Liver (tissue), 3 donors: ENCODE results near the gene HPS1.

ENCODE experiments used
- CTCF ChIP-seq: fragments of 150-350 bp; IDR thresholded peaks from 2 replicates; pipeline ENCODE4 v1.5.1; 2017; ENCODE audit warnings: improper control_type of control experiment, low read depth, low read length; ENCODE audit not compliant: missing input control
- FOXA1 ChIP-seq: IDR thresholded peaks from 2 replicates; pipeline ENCODE4 v1.6.1; 2016; ENCODE audit warnings: antibody characterized with exemption
- GABPA ChIP-seq, 2 donors: IDR thresholded peaks in 1 of 2; conservative IDR thresholded peaks in 1 of 2; 2 replicates each; pipeline ENCODE4 v1.6.1; 2016; ENCODE audit warnings: antibody characterized with exemption in 2 of 2, mild to moderate bottlenecking in 1 of 2, moderate library complexity in 1 of 2
- MAX ChIP-seq: IDR thresholded peaks from 2 replicates; pipeline ENCODE4 v1.6.1; 2016; ENCODE audit warnings: antibody characterized with exemption
- TAF1 ChIP-seq: conservative IDR thresholded peaks from 2 replicates; pipeline ENCODE4 v1.6.1; 2016; ENCODE audit warnings: antibody characterized with exemption, mild to moderate bottlenecking
- TF ChIP-seq, protein P1 (sequence below): IDR thresholded peaks from 2 replicates; pipeline ENCODE4 v1.6.1; 2016; ENCODE audit warnings: antibody characterized with exemption
- TF ChIP-seq, protein P2 (sequence below): IDR thresholded peaks from 2 replicates; pipeline ENCODE4 v1.6.1; 2016; ENCODE audit warnings: antibody characterized with exemption
- donor health status: healthy.
- donor health status: healthy.

DNA sequence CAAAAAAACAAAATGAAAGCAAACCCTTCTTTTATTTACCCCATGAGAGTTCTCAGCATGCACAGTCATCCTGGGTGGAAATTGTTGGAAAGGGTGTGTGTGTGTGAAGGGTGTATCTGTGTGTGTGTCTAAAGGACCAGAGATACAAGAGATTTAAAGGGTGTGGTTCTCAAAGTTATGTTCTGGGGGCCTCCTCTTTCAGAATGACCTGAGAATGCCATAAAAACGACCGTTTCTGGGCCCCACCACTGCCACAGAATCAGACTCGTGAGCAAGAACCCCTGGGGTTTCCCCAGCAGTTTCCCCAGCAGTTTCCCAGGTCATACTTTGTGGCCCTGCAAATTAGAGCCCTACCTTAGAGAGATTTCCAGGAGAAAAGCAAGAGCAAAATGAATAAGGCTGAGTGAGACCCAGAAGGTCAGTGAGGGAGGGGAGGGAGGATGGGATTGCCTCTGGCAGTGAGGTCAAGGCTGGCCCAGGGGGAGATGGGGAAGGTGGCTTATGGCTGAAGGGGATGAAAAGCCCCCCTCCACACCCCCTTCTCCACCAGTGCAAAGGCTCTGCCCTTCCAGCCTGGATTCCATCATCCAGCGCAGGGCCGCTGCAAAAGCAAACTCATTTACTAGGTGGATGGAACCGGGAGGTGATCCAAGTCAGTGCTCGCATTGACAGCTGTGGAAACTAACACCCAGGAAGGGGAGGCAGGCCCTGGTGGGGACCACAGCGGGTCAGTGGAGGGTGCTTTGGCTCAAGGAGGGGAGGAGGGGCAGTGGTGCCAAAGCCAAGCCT is 42.0 kb downstream of the HPS1 start:
- TF ChIP-seq, protein P1, sequence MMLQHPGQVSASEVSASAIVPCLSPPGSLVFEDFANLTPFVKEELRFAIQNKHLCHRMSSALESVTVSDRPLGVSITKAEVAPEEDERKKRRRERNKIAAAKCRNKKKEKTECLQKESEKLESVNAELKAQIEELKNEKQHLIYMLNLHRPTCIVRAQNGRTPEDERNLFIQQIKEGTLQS: no peak
- no peak for TF ChIP-seq CTCF
- TF ChIP-seq TAF1: no peak
- TF ChIP-seq FOXA1: no peak
- no peak for TF ChIP-seq GABPA (IDR thresholded peaks at IDR 0.05 in 1 of 2, conservative IDR thresholded peaks at IDR 0.05 in 1 of 2)
- TF ChIP-seq, protein P2, sequence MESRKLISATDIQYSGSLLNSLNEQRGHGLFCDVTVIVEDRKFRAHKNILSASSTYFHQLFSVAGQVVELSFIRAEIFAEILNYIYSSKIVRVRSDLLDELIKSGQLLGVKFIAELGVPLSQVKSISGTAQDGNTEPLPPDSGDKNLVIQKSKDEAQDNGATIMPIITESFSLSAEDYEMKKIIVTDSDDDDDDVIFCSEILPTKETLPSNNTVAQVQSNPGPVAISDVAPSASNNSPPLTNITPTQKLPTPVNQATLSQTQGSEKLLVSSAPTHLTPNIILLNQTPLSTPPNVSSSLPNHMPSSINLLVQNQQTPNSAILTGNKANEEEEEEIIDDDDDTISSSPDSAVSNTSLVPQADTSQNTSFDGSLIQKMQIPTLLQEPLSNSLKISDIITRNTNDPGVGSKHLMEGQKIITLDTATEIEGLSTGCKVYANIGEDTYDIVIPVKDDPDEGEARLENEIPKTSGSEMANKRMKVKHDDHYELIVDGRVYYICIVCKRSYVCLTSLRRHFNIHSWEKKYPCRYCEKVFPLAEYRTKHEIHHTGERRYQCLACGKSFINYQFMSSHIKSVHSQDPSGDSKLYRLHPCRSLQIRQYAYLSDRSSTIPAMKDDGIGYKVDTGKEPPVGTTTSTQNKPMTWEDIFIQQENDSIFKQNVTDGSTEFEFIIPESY: no peak
- TF ChIP-seq MAX: no peak
